ENCODE results near the gene PWP1.

DNA sequence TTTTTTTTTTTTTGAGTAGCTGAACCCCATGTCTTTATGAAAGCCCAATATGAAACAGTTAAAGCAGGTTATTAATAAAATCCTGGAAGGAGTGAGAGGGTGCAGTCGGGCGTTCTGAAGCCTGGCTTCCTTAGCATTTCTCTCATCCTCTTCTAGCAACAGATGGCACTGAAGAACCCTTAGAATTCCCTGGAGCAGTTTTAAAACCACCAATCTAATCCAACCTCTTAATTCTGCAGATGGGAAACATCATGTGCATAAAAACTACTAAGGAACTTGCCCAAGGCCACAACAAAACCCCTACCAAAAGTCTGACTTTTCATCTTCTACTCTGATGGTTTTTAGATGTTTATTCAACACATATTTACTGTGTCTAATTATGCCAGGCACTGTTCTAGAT is 50.2 kb downstream of the PWP1 start:
- TF ChIP-seq REST (IDR thresholded peaks at IDR 0.05; ENCODE audit: unreplicated experiment) (no peak), EZH2 (IDR thresholded peaks at IDR 0.05; ENCODE audit: low read depth, unreplicated experiment) (no peak), JUNB (IDR thresholded peaks at IDR 0.05; ENCODE audit: unreplicated experiment) (no peak), EZH2phosphoT487 (IDR thresholded peaks at IDR 0.05; ENCODE audit: unreplicated experiment) (no peak), CTCF (conservative IDR thresholded peaks at IDR 0.05; ENCODE audit: low read depth in 2 of 2) (no peak)

Data from GM23338 (cell line).